HS-5 (cell line): Measurements from ENCODE around the gene ANKS1B.

Experiments used
- DNase-seq: peaks from one replicate; pipeline ENCODE4 v3.0.0-alpha.2; 2012; ENCODE audit warnings: low read depth

Gene ANKS1B

GRCh38 chr12:98939350-98939749, 1045.4 kb downstream of the ANKS1B start:
- DNase-seq: no peak

DNA sequence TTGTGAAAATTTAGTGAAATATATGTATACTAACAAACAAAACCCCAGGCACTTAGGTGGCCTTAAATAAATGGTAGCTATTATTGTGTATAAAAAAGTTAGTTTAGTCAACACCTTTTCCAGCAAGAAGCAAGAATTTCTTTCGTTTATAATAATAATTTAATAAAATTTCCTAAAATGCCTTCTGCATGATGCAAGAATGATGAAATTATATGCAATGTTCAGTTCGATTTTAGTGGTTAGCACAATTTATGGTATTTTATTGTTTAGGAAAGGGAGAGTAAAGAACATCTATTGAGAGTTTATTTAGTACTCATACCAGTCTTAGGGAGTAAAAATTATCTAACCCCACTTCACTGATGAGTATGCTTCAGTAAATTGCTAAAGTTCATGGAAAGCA, 1048.9 kb downstream of the ANKS1B start:
- no peak for DNase-seq

DNA sequence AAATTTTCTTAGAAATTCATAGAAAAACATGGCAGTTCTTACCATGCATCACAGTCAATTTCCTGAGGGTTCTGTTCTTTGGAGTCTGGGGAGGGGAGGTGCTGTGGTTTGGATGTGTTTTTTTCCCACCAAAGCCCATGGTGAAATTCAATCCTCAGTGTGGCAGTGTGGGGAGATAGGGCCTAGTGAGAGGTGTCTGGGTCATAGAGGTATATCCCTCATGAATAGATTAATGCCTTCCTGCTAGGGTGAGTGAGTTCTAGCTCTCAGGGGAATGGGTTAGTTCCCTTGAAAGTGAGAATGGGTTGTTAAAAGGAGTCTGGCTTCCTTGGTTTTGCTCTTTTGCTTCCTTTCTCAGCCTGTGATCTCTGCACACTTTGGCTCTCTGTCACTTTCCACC, 1061.9 kb downstream of the ANKS1B start:
- DNase-seq: no peak

DNA sequence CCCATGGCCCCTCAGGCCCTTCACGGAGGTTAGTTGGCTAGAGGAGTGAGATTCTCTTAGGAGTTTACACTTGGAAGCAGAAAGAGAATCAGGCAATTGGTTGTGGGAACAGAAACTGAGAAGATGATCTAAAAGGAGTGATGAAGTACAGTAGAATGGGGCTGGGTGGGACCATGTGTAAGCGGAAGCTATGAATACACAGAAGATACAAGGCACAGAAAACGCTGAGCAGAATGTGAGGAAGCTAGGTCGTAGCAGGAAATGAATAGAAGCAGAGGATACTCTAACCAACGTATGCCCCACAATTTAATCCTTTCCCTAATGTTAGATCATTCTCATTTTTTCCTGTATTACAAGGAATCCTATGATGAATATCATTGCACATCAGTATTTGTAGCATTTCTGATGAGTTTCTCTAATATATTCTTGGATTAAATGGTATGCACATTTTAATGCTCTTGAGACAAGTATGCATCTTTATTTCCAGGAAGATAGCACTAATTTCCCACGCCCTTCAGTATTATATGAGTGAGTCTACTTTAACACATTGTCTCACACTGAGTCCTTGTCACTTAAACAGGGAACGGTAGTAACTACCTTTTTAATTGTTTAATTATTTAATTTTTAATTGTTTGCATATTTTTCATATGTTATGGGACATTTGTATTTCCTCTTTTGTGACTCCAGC, 1066.4 kb downstream of the ANKS1B start:
- no peak for DNase-seq

- DNase-seq: no peak
Measured at GRCh38 chr12:98916106-98916505, 1068.6 kb downstream of the ANKS1B start.

- no peak for DNase-seq
Measured at GRCh38 chr12:98912401-98912974, 1072.2 kb downstream of the ANKS1B start.

DNA sequence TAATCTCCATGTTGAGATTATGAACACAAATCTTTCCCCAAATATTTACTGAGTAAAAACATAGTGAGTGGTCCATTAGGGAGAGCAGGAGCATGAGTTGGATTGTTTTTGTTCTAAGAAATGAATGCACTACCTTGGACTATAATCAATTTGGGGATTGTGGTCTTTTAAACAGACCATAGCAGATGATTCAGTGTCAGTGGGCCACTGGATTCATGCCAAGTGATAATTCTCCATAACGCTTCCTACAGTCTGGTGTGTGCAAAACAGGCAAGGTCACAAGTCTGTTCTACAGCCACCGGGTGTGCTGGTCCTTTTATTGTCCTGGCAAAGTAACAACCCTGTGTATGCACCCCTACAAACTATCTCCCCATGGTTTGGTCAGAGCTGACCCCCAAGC, 1073.3 kb downstream of the ANKS1B start:
- no peak for DNase-seq

GRCh38 chr12:98909746-98910145, 1075.0 kb downstream of the ANKS1B start:
- DNase-seq: no peak

DNA sequence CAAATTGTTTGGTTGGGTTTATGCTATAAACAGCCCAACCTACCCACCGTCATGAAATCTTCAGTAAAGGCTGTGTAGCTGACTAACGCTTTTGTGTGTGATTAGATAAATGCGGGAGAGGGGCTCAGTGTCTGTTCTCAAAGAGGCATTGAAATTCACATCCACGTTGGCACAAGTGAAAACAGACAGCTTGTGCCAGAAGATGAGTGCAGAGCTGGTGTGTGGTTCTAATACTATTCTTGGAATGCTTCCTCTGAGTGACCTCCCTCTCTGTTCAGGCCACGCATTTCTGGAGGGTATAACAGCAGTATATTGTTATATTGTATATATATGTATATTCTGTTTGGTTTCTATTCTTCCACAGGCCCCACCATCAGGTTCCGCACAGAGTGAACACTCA, 1075.9 kb downstream of the ANKS1B start:
- DNase-seq: no peak

- DNase-seq: no peak
Measured at GRCh38 chr12:98903875-98904274, 1080.9 kb downstream of the ANKS1B start.

GRCh38 chr12:98901189-98901588, 1083.5 kb downstream of the ANKS1B start:
- no peak for DNase-seq

GRCh38 chr12:98896938-98897337, 1087.8 kb downstream of the ANKS1B start:
- no peak for DNase-seq

- no peak for DNase-seq
Measured at GRCh38 chr12:98895086-98895651, 1089.6 kb downstream of the ANKS1B start.

GRCh38 chr12:98894412-98895085, 1090.2 kb downstream of the ANKS1B start:
- no peak for DNase-seq

DNA sequence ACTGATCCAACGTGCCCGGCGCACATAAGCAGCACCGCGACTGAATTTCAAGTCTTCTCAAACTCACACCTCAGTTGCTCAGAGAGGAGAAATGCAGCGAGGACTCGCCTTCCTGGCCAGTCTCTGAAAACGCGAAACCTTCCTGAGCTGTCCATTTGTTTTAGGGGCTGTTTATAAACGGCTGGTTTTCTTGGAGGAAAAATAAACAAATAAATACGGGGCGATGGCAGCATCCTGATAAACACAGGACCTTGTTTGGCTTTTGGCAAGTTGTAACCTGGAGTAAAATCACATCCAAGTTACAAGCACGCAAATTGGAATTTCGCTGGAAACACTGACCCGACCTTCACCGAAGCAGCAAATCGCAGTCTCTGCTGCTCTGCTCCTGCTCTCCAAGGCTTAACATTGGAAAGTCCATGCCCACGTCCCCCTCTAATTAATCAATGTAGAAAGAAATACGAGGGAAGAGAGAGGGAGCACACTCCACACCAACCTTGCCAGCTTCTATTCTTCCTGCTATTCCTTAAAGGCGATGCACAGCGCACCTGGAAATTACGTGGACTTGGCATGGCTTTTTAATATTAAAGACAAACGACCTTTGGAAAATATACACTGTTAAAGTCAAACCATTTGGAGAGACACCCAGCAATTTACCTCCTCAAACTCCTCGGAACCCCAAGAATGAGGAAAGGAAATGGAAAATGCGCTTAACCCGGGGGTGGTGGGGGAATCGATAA, 1090.9 kb downstream of the ANKS1B start:
- DNase-seq: no peak

- DNase-seq: no peak
Measured at GRCh38 chr12:98893126-98893674, 1091.5 kb downstream of the ANKS1B start.

- no peak for DNase-seq
Measured at GRCh38 chr12:98885778-98886177, 1099.0 kb downstream of the ANKS1B start.

- DNase-seq: no peak
Measured at GRCh38 chr12:98883231-98883630, 1101.5 kb downstream of the ANKS1B start.

DNA sequence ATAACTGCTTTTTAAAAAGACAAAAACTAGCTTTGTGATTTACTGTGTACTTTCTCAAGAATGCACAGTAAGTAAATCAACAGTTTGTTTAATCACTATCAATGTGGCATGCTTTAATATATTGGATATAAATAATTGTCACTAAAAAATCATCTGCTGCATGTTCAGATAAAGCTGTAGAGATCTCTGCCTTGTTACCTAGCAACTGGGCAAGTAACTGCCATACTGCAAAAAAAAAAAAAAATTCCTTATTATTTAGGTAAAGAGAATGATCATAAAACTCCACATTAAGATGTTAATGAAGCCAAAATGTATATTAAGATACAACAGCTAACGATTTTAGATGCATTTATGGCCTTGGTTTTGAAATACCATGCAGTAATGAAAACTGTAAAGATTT, 1102.2 kb downstream of the ANKS1B start:
- no peak for DNase-seq

DNA sequence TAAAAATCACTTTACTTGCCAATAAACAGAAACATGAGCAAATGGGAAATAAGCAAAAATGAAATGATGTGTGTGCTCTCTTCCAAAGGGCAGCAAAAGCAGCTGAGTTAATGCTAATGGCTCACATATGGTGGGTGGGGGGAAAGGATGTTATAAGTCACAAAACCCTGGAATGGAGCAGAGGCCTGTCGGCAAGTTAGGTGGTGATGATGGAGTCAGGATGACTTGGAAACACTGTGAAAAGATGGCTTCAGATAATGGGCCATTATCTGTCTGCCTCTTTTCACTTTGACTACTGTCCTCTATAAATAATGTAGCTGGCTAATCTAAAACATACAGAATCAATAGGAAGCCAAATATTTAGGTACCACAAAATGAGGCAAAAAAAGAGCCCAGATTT, 1111.0 kb downstream of the ANKS1B start:
- DNase-seq: no peak

DNA sequence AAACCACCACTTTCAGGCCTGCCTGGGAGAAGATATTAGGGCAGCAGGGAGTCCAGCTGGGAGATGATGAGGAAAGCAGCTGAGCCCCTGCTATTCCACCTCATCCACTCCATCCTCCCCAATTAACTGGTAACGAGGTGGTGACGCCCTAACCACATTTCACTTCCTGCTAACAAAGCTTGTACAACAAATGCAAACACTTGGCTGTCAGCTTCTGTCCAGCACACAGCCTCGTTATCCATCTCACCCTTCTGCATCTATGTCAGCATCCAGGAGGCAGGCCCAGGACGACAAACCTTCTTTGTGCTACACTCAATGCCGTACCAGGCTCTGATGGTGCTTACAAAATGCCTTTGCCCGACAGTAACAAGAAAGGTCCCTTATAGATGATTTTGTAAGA, 1114.2 kb downstream of the ANKS1B start:
- DNase-seq: no peak

DNA sequence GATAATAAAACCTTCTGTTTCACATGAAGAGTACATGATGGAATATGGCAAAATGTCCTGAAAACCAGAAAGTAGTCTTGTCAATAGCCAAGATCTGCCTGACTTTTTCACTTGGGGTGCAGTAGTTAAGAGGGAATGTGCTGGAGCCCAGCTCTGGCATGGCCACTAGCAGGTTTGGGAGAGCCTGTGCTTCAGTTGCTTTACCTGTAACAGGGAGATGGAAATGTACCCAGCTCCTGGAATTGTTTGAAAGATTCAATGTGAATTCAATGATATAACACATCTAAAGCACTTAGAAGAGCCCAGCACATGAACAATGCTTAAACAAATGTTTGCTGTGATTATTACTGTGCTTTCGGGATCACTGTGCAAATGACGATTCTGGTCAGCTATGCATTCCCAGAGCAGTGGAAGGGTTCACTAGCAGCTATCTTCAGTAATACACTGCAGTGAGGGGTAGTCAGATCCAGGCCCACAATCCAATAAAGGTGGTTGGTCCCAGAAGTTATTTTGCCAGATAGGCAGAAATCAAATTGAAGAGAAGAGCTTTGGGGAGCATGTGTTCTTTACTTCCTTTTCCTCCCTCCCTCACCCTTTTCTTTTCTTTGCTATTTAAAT, 1114.7 kb downstream of the ANKS1B start:
- DNase-seq: no peak
